GM18870 (cell line): ENCODE data around the gene PSG5.
"Not testable (repeated sequence)": the region's sequence is repeated elsewhere in the genome, so short reads cannot be mapped to it uniquely, and the experiment has no call there.

Experiments
- ATAC-seq: cut with Tn5 transposase; IDR thresholded peaks from one replicate; pipeline ENCODE4 v1.9.1; 2021; ENCODE audit warnings: moderate library complexity; ENCODE audit not compliant: unreplicated experiment

Gene PSG5

DNA sequence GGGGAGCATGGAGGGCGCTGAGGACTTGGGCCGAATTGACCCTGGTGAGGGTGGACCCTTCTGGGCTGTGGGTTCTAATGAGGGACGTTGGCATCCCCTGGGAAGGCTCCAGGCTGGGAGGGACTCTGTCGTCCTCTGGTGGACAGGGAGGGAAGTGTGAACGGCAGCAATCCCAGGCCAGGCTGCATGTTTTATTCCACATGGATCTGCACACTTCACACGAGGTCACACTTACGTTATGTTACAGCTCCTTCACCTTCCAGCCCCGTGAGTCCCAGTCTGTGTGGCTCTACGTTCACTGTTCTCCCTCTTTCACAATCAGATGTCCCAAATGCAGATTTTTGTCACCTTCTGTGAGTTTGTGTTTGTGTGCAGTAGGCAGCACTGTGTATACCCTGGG lies 1.8 kb upstream of the PSG5 start:
- not testable (repeated sequence) for ATAC-seq

DNA sequence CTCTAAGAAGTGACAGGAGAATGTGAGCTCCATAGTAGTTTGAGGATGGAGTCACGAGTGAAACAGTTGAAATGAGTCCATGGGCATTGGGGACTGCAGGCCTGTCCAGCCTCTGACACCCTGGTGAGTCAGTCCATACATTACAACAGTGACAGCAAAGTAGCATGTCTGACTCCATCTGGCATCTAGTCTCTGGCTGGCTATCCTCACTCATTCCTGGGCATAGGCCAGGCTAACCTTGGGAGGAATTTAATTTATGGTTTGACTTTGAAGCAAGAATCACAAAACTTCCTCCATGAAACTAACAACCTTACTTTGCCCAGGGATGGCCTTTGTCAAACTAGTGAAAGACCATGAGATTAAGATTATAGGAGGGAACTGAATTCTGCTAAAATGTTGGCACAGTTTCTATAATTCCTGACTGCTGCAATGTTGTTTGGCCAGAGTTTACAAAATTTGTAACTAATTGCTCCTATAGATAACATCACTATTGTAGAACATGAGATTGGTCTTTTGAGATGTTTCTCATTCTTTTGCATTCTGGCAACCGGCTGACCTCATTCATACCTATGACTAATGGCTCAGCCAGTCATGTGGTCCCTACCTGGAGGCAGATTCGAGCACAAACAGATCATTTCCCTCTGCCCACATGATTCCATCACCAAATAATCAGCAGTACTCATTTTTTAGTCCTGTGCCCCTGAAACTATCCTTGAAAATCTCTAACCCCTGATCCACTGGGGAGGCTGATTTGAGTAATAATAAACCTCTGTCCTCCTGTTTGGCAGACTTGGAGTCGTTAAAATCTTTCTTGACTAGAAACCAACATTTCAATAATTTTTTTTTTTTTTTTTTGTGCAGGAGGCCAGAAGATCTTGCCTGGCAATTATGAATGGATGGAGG lies 4.2 kb downstream of the PSG5 start:
- not testable (repeated sequence) for ATAC-seq

DNA sequence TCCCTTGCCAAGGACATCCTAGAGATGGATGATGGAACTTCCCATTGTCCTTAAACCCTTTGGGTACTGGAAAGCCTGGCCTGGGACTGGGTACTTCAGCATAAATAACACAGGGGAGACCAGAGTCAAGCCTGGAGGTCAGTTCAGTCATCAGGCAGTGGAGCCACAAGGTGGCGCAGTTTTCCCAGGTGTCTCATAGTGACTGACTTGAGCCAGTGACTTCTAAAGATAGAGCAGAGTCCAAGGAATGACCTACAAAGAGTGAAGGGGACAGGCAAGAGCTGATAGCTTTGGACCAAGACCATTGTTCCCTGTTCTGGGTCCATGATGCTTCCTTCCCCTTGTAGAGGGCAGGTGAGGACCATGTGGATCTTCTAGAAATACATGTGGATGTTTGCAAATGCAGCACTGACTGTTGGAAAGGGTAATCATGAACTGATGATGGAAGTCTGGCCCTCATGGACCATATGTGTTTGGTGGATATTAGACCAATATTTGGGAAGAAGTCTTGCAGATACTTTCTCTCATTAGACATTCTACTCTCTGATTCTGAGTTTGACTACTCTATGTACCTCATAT lies 6.7 kb downstream of the PSG5 start:
- not testable (repeated sequence) for ATAC-seq

DNA sequence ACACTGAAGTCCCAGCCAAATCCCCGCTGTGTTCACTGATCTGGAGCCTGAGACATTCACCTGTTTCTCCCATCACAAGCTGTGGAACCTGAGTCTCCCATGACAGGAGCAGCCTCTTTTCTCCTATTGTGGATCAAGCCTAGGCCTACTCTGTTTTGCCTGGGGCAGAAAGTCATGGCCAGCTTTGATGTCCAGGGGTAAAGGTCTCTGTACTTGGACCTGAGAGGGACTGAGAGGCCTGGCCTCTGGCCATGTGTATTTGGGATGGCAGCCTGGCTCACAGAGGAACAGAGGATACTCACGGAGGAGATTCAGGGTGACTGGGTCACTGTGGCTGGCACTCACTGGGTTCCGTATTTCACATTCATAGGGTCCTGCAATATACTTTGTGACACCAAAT lies 7.8 kb downstream of the PSG5 start:
- not testable (repeated sequence) for ATAC-seq

DNA sequence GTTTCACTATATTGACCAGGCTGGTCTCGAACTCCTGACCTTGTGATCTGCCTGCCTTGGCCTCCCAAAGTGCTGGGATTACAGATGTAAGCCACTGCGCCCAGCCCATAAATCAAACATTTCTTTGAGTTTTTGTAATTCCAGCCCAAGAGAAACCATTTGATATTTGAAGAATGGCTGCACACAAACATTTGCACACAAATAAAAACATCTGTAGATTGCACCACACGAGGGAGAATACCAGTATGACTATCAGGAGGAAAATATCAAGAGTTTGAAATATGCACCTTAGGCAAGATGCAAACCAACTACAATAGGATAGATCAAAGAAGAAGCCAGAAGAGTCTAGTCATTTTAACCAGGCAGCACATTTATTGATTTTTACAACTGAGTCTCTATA lies 20.4 kb downstream of the PSG5 start:
- not testable (repeated sequence) for ATAC-seq

DNA sequence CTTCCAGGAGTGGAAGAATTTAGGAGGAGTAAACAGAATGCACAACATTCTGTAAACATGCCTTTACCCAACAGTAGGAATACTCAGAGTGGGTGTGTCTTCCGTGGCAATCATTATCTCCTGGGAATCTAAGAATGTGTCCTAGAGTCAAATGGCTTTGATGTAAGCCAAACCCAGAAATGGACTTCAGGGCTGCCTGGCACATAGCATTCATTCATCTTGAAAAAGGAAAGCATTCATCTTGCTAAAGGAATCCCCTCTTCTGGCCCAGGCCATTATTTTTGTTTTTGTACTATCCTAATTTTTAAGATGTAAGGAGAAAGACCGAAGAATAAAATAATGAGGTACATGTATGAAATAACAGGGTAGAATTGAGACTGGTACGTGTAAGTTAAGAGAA lies 23.2 kb downstream of the PSG5 start:
- ATAC-seq = not testable (repeated sequence)

DNA sequence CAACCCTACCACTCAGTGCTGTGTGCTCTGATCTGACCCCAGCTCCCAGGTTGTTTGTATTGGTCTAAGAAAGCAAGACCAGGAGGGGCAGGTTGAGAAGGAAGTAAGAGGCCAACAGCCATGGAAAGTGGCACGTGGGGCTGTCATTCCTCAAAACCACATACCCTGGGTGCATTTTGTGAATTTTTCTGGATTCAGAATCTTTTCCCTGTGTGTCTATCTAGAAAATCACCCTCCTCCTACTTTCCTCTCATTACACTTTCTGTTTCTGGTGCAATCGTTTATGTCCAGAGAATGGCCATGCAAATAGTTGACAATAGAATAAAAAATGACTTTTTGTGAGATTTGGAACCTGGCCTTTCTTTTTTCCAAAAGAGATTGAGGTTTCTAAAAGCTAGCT lies 24.1 kb downstream of the PSG5 start:
- ATAC-seq = not testable (repeated sequence)

DNA sequence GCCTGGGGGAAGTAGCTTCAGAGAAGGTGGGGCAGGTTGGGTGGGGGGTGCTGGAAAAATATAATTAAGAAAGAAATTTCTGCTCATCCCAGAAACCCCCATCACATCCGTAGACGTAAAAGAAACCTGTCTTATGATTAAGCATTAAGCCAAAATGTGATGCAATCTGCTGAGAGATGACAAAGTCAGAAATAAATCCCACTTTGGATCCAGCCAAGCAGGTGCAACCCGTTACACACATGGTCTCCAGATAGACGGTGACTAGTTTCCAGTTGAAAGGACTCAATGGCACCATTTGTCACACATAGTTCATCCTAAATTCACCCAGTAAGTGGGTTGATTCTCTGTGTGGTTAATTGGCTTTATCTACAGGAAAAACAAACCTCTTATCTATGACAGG lies 34.1 kb downstream of the PSG5 start:
- ATAC-seq = no peak

DNA sequence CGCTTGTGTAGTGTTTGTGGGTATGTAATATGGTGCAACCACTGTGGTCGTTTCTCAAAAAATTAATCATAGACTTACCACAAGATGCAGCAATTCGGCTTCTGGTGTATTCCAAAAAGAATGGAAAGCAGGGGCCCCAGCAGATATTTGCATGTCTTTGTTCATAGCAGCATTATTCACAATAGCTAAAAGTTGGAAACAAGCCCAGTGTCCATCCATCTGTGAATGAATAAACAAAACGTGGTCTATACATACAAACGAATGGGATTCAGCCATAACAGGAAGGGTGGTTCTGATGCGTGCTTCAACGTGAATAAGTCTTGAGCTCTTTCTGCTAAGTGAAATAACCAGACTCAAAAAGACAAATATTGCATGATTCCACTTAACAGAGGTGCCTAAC lies 36.5 kb downstream of the PSG5 start:
- not testable (repeated sequence) for ATAC-seq

DNA sequence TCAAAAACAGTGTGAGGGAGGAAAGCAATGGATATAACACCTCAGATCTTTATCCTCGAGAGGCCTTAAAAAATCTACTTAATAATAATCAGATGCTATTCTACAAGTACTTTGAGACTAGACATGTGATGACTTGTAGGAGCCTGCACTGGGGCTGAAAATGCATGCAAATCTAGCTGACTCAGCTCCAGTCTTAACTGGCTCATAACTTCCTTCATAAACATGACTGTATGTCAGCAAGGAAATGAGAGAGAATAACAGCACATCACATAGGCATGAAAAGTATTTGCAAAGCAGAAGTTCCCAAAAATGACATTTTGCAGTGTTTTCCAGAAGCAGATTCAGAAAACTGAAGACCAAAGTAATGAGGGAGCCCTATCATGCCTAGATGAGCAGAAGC lies 38.1 kb downstream of the PSG5 start:
- no peak for ATAC-seq

DNA sequence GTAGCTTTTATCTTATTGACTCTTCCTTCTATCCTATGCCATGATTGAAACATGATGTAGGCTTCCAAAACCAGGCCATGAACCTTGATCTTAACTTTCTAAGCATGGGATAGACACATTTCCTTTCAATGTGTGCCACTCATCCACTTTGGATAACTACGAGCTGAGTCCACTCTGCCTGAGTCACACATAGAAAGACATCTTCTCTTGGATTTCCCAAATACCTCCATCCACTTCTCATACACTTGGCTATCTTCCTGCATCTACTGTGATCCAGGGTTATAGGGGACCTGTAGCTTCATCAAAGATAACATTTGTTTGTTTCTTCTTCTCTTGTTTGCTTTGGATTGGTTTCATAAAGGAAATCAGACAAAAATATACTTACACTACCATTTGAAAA lies 44.6 kb downstream of the PSG5 start:
- ATAC-seq = not testable (repeated sequence)

DNA sequence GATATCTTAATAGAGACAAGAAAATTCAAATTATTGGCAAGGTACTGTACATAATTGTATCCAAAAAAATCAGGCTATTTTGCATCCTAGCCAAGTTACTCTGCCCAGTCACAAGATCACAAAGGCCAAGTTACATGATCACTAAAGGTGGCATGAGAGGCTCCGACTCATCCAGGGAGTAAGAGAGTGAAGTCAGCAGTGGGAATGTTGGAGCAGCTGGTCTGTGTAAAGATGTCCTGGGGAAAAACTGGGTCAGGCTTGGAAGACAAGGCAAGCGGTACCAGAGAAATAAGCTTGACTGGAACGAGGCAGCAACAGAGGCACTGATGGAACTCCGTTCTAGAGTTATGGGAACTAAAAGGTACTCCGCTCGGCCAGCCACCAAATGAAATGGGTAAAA lies 53.6 kb downstream of the PSG5 start:
- ATAC-seq = no peak

DNA sequence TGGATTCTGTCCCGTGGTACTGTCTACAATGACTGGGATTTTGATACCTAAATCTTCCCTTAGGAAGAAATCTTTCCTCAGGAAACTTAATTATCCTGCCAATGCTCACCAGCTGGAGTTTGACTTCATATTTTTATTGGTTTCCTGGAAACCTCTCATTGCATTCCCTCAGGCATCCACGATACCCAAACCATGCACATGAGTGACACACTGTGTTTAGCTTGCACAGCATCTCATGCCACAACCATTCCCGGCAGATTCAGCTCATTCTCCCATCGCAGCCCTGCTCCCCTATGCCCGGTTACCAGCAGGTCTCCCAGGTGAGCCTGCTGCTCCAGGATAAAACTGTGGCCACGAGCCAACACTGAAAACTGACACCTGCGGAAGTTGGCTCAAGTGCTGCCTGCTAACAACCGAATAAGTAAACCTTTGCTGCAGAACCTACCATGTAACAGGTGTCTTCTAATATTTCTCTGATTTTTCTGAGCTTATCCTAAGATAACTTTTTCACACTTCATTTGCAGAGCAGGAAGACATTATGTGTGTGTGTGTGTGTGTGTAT lies 55.0 kb downstream of the PSG5 start:
- not testable (repeated sequence) for ATAC-seq

DNA sequence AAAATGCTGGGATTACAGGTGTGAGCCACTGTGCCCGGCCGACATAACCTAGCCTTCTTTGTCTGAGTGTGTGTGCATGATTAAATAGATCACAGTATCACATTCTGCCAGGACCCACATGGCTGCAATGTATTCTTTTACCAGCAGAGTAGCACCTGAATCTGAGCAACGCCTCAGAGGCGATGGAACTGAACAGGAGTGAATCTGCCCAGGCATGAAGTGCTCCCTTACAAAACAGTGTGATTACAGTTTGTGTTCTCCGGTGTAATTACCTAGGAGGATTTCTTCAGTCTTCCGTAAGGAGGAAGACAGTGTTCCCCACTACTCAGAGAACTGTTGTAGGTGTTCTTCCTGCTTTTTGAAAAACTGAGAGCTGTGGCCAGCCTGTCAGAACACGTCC lies 57.1 kb downstream of the PSG5 start:
- ATAC-seq = not testable (repeated sequence)

DNA sequence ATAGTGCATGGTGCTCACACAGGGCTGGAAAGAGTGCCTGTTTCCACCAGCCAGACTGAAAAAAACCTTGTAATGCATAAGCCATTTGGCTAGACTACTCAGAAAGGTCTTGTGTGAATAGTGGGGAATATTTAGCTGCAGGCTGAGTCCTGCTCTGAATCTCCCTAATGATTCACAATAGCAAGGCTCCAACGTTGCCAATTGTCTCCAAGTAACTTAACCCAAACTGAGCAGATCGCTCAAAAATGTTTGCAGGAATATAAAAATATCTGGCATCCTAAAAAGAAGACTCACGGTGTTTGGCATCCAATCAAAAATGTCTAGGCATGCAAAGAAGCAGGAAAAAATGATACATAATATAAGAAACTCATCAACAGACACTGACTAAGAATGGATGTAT lies 59.0 kb downstream of the PSG5 start:
- not testable (repeated sequence) for ATAC-seq

DNA sequence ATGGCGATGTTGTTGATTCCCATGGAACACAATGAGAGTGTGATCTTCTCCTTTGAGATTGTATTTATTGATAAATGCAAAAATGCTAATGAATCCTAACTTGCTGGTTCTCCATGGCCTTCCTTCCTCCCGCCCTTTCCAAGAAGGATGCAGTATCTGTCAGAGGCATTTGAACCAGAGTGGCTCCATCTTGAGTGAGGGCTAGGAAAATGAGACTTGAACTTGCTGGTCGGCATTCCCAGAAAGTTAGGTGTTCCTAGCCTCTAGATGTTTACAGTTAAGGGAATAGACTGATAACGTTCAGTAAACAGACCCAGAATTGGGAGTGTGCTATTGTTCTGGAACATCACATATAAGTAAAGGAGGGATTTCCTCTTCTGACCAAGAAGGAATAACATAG lies 59.6 kb downstream of the PSG5 start:
- no peak for ATAC-seq

DNA sequence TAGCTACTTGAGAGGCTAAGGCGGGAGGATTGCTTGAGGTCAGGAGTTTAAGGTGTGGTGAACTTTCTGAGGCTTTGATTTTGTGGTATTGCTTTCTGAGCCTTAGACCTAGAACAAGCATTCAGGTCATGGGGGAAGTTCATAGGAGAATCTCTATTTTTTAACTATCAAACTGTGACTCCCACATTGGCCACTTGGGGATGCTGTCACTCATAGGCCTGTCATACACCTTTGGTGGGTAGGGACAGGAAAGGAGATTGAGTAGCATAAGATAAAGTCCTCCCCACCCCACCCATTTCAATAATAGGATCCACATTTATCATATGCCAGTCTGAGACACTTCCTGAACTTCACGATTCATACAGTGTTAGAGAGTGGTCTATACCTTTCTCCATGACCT lies 62.0 kb downstream of the PSG5 start:
- ATAC-seq = no peak

DNA sequence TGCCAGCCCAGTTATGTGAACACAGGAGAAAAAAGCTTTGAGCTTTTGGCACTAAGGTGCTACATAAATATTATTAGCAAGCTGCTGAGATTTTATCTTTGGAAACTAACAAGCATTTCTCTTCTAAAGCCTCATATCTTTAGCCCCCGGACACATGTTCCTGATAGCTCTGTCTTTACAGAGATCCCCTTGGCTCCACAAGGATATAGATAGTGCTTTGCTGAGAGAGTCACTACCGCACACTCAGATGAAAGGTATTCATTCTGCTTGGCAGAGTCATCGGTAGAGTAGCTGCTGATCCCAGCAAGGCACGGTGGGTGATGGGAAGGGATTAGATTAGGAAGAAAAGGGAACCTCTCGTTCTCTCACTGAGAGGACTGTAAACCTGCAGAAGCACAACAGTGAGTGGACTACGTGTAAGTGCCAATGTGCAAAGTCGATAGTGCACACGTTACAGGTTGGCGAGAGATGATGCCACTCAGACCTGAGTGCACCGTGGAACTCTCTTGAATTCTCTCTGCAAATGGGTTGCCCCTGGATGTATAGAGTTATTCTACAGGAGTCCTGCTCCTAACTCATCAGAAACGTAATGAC lies 65.8 kb downstream of the PSG5 start:
- not testable (repeated sequence) for ATAC-seq

DNA sequence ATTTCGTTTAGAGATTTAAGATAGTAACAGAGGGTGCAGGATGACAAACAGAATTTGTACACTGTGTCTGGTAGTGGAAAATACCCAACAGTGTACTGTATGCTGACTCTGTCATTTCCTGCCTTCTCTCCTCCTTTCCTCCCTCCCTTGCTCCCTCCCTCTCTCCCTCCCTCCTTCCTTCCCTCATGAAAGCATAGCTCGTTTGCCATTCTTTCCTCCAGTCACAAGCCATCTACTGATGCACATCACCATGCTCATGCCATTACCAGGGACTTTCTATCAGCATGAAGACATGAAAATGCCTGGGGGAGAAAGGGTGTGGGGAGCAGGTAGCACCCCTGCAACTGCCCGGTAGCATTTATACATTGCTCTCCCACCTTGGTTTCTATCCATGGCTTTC lies 66.8 kb downstream of the PSG5 start:
- not testable (repeated sequence) for ATAC-seq
